IMR-90 (cell line): ENCODE data around the gene AKAP7. TPM values are rescaled to one million over a fixed set of nuclear protein-coding genes. Genes with fewer than 3 reads are reported as not detected.

Source experiments
- ATAC-seq: fragments of 200-7000 bp; cut with Tn5 transposase; 2 replicates; pipeline ENCODE4 v1.9.1; 2020; ENCODE audit warnings: low read depth, mild to moderate bottlenecking, moderate library complexity
- BruUV-seq: library from RNA; stranded (reverse); fragments of 400-500 nt; replicated peaks from 2 replicates; lab custom pipeline; 2021; lab: Mats Ljungman, UMichigan
- CTCF ChIA-PET: fragments of 300-600 bp; formaldehyde crosslinking; extraction: SDS; loops from one replicate; lab custom pipeline; 2021; ENCODE audit warnings: antibody characterized with exemption; lab: Yijun Ruan, JAX
- POLR2A ChIA-PET: fragments of 300-600 bp; sonication (Branson Sonifier 250); formaldehyde crosslinking; loops from one replicate; lab custom pipeline; 2022; ENCODE audit warnings: antibody characterized with exemption; ENCODE audit not compliant: unreplicated experiment; lab: Charles Lee
- DNase-seq: peaks from one replicate; pipeline ENCODE4 v3.0.0; 2013
- H2AFZ ChIP-seq: replicated peaks from 2 replicates; pipeline ENCODE3; 2013; ENCODE audit warnings: low read length, mild to moderate bottlenecking; ENCODE audit not compliant: poor library complexity
- H2AK5ac ChIP-seq: 2 replicates; pipeline ENCODE4 v1.6.1; 2013; ENCODE audit warnings: low read depth, low read length, inconsistent platforms
- H2AK9ac ChIP-seq: replicated peaks from 2 replicates; pipeline ENCODE3; 2013; ENCODE audit warnings: mild to moderate bottlenecking, low read depth, low read length, moderate library complexity; ENCODE audit not compliant: poor library complexity
- H2BK120ac ChIP-seq: 2 replicates; pipeline ENCODE4 v1.6.1; 2013; ENCODE audit warnings: low read depth, low read length, inconsistent platforms
- H2BK15ac ChIP-seq: 3 replicates; pipeline ENCODE4 v1.6.1; 2013; ENCODE audit warnings: low read depth, low read length, inconsistent platforms
- H2BK20ac ChIP-seq: 2 replicates; pipeline ENCODE4 v1.6.1; 2013; ENCODE audit warnings: low read depth, mild to moderate bottlenecking, inconsistent platforms, low read length, moderate library complexity
- H2BK5ac ChIP-seq: 2 replicates; pipeline ENCODE4 v1.6.1; 2013; ENCODE audit warnings: mild to moderate bottlenecking, low read depth, low read length, inconsistent platforms; ENCODE audit not compliant: poor library complexity, severe bottlenecking
- H3K14ac ChIP-seq: replicated peaks from 2 replicates; pipeline ENCODE4 v1.6.1; 2013; ENCODE audit warnings: low read depth, low read length, inconsistent platforms
- H3K18ac ChIP-seq: 2 replicates; pipeline ENCODE4 v1.6.1; 2013; ENCODE audit warnings: low read depth, low read length, control low read depth
- H3K23ac ChIP-seq: 2 replicates; pipeline ENCODE4 v1.6.1; 2013; ENCODE audit warnings: low read depth, low read length, inconsistent platforms
- H3K27ac ChIP-seq: 2 replicates; pipeline ENCODE4 v1.5.1; 2013; ENCODE audit warnings: mild to moderate bottlenecking, control low read depth, low read length; ENCODE audit not compliant: insufficient read depth
- H3K27me3 ChIP-seq: 2 replicates; pipeline ENCODE4 v1.6.1; 2013; ENCODE audit warnings: low read length; ENCODE audit not compliant: control insufficient read depth, insufficient read depth
- H3K36me3 ChIP-seq: 2 replicates; pipeline ENCODE4 v1.6.1; 2013; ENCODE audit warnings: low read length, mixed read lengths; ENCODE audit not compliant: control insufficient read depth, insufficient read depth
- H3K4ac ChIP-seq: 2 replicates; pipeline ENCODE4 v1.6.1; 2013; ENCODE audit warnings: low read depth, low read length, inconsistent platforms
- H3K4me1 ChIP-seq: 2 replicates; pipeline ENCODE4 v1.6.1; 2013; ENCODE audit warnings: low read length, mixed read lengths; ENCODE audit not compliant: control insufficient read depth, insufficient read depth
- H3K4me2 ChIP-seq: 2 replicates; pipeline ENCODE4 v1.6.1; 2013; ENCODE audit warnings: low read depth, mild to moderate bottlenecking, control low read depth, low read length, moderate library complexity
- H3K4me3 ChIP-seq: 2 replicates; pipeline ENCODE4 v1.5.1; 2013; ENCODE audit warnings: low read depth, mild to moderate bottlenecking, control low read depth, low read length, moderate library complexity; ENCODE audit not compliant: insufficient read depth
- H3K56ac ChIP-seq: 2 replicates; pipeline ENCODE4 v1.6.1; 2013; ENCODE audit warnings: low read length, inconsistent platforms; ENCODE audit not compliant: insufficient read depth; ENCODE audit errors: extremely low read depth
- H3K79me1 ChIP-seq, 2 experiments: 2 replicates each; pipeline ENCODE4 v1.6.1; 2013; ENCODE audit warnings: low read length in 2 of 2, inconsistent platforms in 1 of 2, low read depth in 1 of 2
- H3K9ac ChIP-seq: 2 replicates; pipeline ENCODE4 v1.6.1; 2013; ENCODE audit warnings: low read depth, low read length, control low read depth
- H3K9me1 ChIP-seq: 2 replicates; pipeline ENCODE4 v1.6.1; 2013; ENCODE audit warnings: low read length, inconsistent platforms; ENCODE audit not compliant: insufficient read depth
- H3K9me3 ChIP-seq: 2 replicates; pipeline ENCODE4 v1.6.1; 2013; ENCODE audit warnings: low read length; ENCODE audit not compliant: control insufficient read depth, insufficient read depth
- H4K20me1 ChIP-seq: 2 replicates; pipeline ENCODE4 v1.6.1; 2013; ENCODE audit warnings: low read length, inconsistent platforms; ENCODE audit not compliant: insufficient read depth
- H4K5ac ChIP-seq: 2 replicates; pipeline ENCODE4 v1.6.1; 2013; ENCODE audit warnings: mild to moderate bottlenecking, low read depth, low read length, control low read depth
- H4K8ac ChIP-seq, 2 experiments: 2 replicates each; pipeline ENCODE4 v1.6.1; 2013; ENCODE audit warnings: low read depth in 2 of 2, low read length in 2 of 2, control low read depth in 1 of 2, inconsistent platforms in 1 of 2
- H4K91ac ChIP-seq: 2 replicates; pipeline ENCODE4 v1.6.1; 2013; ENCODE audit warnings: low read depth, low read length, inconsistent platforms; ENCODE audit not compliant: insufficient read depth
- BHLHE40 ChIP-seq: fragments of 150-350 bp; IDR thresholded peaks from 2 replicates; pipeline ENCODE4 v1.6.1; 2016; ENCODE audit warnings: mild to moderate bottlenecking, low read depth, low read length
- CEBPB ChIP-seq: IDR thresholded peaks from 2 replicates; pipeline ENCODE4 v1.6.1; 2012; ENCODE audit warnings: low read depth, low read length, improper control_type of control experiment
- CHD1 ChIP-seq: IDR thresholded peaks from 2 replicates; pipeline ENCODE4 v1.6.1; 2012; ENCODE audit warnings: low read depth, low read length, improper control_type of control experiment
- CTCF ChIP-seq: conservative IDR thresholded peaks from 2 replicates; pipeline ENCODE4 v1.5.1; 2012; ENCODE audit warnings: mild to moderate bottlenecking, low read depth, low read length, improper control_type of control experiment
- ELK1 ChIP-seq: fragments of 150-350 bp; IDR thresholded peaks from 2 replicates; pipeline ENCODE4 v1.6.1; 2016; ENCODE audit warnings: low read depth, mild to moderate bottlenecking, low read length, moderate library complexity, borderline replicate concordance
- FOS ChIP-seq: fragments of 150-350 bp; IDR thresholded peaks from 2 replicates; pipeline ENCODE4 v1.6.1; 2016; ENCODE audit warnings: low read depth, low read length
- MAFK ChIP-seq: IDR thresholded peaks from 2 replicates; pipeline ENCODE4 v1.6.1; 2012; ENCODE audit warnings: low read depth, low read length, improper control_type of control experiment
- MAZ ChIP-seq: IDR thresholded peaks from 2 replicates; pipeline ENCODE4 v1.6.1; 2012; ENCODE audit warnings: low read depth, mild to moderate bottlenecking, low read length, improper control_type of control experiment, moderate library complexity, borderline replicate concordance
- MXI1 ChIP-seq: IDR thresholded peaks from 2 replicates; pipeline ENCODE4 v1.6.1; 2012; ENCODE audit warnings: low read depth, mild to moderate bottlenecking, low read length, moderate library complexity, borderline replicate concordance
- NFE2L2 ChIP-seq: fragments of 150-350 bp; IDR thresholded peaks from 2 replicates; pipeline ENCODE4 v1.6.1; 2016; ENCODE audit warnings: low read depth, mild to moderate bottlenecking, low read length
- POLR2A ChIP-seq: IDR thresholded peaks from 2 replicates; pipeline ENCODE4 v1.6.1; 2012; ENCODE audit warnings: mild to moderate bottlenecking, low read depth, low read length
- RAD21 ChIP-seq: IDR thresholded peaks from 2 replicates; pipeline ENCODE4 v1.6.1; 2012; ENCODE audit warnings: low read length, improper control_type of control experiment
- RCOR1 ChIP-seq: IDR thresholded peaks from 2 replicates; pipeline ENCODE4 v1.6.1; 2012; ENCODE audit warnings: mild to moderate bottlenecking, low read length, improper control_type of control experiment; ENCODE audit not compliant: insufficient replicate concordance
- RFX5 ChIP-seq: IDR thresholded peaks from 2 replicates; pipeline ENCODE4 v1.8.0; 2012; ENCODE audit warnings: low read depth, mild to moderate bottlenecking, low read length, moderate library complexity
- SMC3 ChIP-seq: fragments of 150-350 bp; IDR thresholded peaks from 2 replicates; pipeline ENCODE4 v1.6.1; 2016; ENCODE audit warnings: low read depth, mild to moderate bottlenecking, antibody characterized with exemption, low read length, moderate library complexity
- USF2 ChIP-seq: fragments of 150-350 bp; IDR thresholded peaks from 2 replicates; pipeline ENCODE4 v1.6.1; 2017; ENCODE audit warnings: mild to moderate bottlenecking, antibody characterized with exemption, low read length, low read depth
- WGBS, 2 experiments: methylation state at CpG; one replicate each; pipeline versions ENCODE4 v1.1.5 to v1.1.7; 2013; ENCODE audit warnings: missing lambda C conversion rate in 2 of 2; ENCODE audit not compliant: insufficient read length in 1 of 2; ENCODE audit errors: extremely low coverage in 2 of 2; 5-methylcytosine and 5-hydroxymethylcytosine counted together
- dilution Hi-C: fragments of 300-500 bp; cut with HindIII; formaldehyde crosslinking; loops from one replicate; pipeline ENCODE4 v1.14.3; 2018; ENCODE audit warnings: low sequenced_read_pairs; ENCODE audit not compliant: unreplicated experiment
- in situ Hi-C: fragments of 300-500 bp; cut with MboI; formaldehyde crosslinking; loops from 3 replicates; pipeline ENCODE4 v1.14.3; 2019; ENCODE audit warnings: low sequenced_read_pairs, inconsistent platforms, mixed read lengths
- intact Hi-C: fragments of 100-400 bp; cut with micrococcal nuclease; formaldehyde crosslinking; loops from 2 replicates; pipeline ENCODE4 v1.10.0; 2022
- polyA plus RNA-seq, 3 experiments: library from polyadenylated mRNA; depleted of rRNA; stranded (reverse); fragments of >200 nt; gene quantifications; 2 replicates each; pipeline ENCODE4 v1.2.3, GENCODE V29; 2012; ENCODE audit warnings: low replicate concordance in 1 of 3
- total RNA-seq: library from RNA; depleted of rRNA; stranded (reverse); fragments of >200 nt; gene quantifications from 2 replicates; pipeline ENCODE4 v1.2.3, GENCODE V29; 2012

AKAP7 gene
- total and polyA plus RNA-seq, 2 of the 4 experiments (the other 2 are of a cell fraction), result 0.54 to 1.1 TPM

- H3K27me3 ChIP-seq, result no peaks in the 10 kb centered on the region
- no peak overlapping the region for H2AK5ac ChIP-seq
- no peaks in the 10 kb centered on the region for H3K79me1 ChIP-seq
- H3K18ac ChIP-seq, result no peak overlapping the region
- no peak overlapping the region for H3K9ac ChIP-seq
- no peak overlapping the region for H3K56ac ChIP-seq
- no peak overlapping the region for H2BK15ac ChIP-seq
- H3K4ac ChIP-seq, result no peak overlapping the region
- intact Hi-C loops, result no loop called here
- H2BK5ac ChIP-seq, result no peak overlapping the region
- no peak overlapping the region for H3K4me2 ChIP-seq
- no peak overlapping the region for H3K27ac ChIP-seq
- no peaks in the 10 kb centered on the region for H4K20me1 ChIP-seq
- no peak for ATAC-seq
- no peak overlapping the region for H4K8ac ChIP-seq
- no peaks in the 10 kb centered on the region for H3K36me3 ChIP-seq
- no peaks in the 10 kb centered on the region for H3K4me1 ChIP-seq
- H3K9me1 ChIP-seq, result no peaks in the 10 kb centered on the region
- no peak for TF ChIP-seq MXI1
- TF ChIP-seq RFX5, result no peak
- no peak for TF ChIP-seq CTCF
- TF ChIP-seq POLR2A, result no peak
- no peak for TF ChIP-seq MAFK
- TF ChIP-seq BHLHE40, result no peak
- TF ChIP-seq RCOR1, result no peak
- no peak for TF ChIP-seq ELK1
- no peak for TF ChIP-seq USF2
- TF ChIP-seq CEBPB, result no peak
- no peak for TF ChIP-seq CHD1
- TF ChIP-seq RAD21, result no peak
- TF ChIP-seq MAZ, result no peak
- TF ChIP-seq SMC3, result no peak
- TF ChIP-seq NFE2L2, result no peak
- TF ChIP-seq FOS, result no peak
- H2BK20ac ChIP-seq, result no peak overlapping the region
- BruUV-seq, result no TSS peak
- ChIA-PET CTCF (no interaction called here), POLR2A (no interaction called here)
- no peak overlapping the region for H2BK120ac ChIP-seq
- no peak overlapping the region for H3K4me3 ChIP-seq
- peaks cover 7% of the 10 kb centered on the region for H3K9me3 ChIP-seq
- no peak overlapping the region for H4K5ac ChIP-seq
- dilution Hi-C loops, result no loop called here
- no peak overlapping the region for H3K14ac ChIP-seq
- H2AFZ ChIP-seq, result no peak overlapping the region
- in situ Hi-C loops, result no loop called here
- no CpG with 5 or more reads among the region's 1 CpG for WGBS, 2 experiments
- H3K23ac ChIP-seq, result no peak overlapping the region
- no peak overlapping the region for H2AK9ac ChIP-seq
- no peak overlapping the region for H4K91ac ChIP-seq
- DNase-seq, result no peak
Measured at GRCh38 chr6:131093334-131093733, 41.9 kb upstream of the AKAP7 start.
